Upper lobe of left lung (tissue), 4 donors: ENCODE measurements around the gene STING1.

Experiments used
- CTCF ChIP-seq, 6 experiments: fragments of 450-650 bp in 4 of 6; fragments of 200-600 bp in 2 of 6; sonication (generic) in 2 of 6; IDR thresholded peaks; one replicate each; pipeline ENCODE4 v1.5.1; 2016 to 2019; ENCODE audit warnings: antibody characterized with exemption in 6 of 6
- POLR2A ChIP-seq, 4 donors: fragments of 450-650 bp; IDR thresholded peaks; one replicate each; pipeline ENCODE4 v1.5.1; 2016 to 2017; ENCODE audit warnings: antibody characterized with exemption in 4 of 4, mild to moderate bottlenecking in 2 of 4
- POLR2AphosphoS5 ChIP-seq, 2 donors: sonication (generic); formaldehyde crosslinking; IDR thresholded peaks; one replicate each; pipeline ENCODE4 v1.5.1; 2017; ENCODE audit warnings: antibody characterized with exemption in 2 of 2

GRCh38 chr5:139461176-139461575 lies 21.4 kb downstream of the STING1 start:
- TF ChIP-seq CTCF (IDR thresholded peaks at IDR 0.05) (no peak), POLR2A (IDR thresholded peaks at IDR 0.05) (no peak), POLR2AphosphoS5 (IDR thresholded peaks at IDR 0.05) (no peak)
